Measurements from ENCODE around the gene ACOT11.

GRCh38 chr1:54600947-54601721 lies 53.1 kb downstream of the ACOT11 start:
- TF ChIP-seq EZH2 (IDR thresholded peaks at IDR 0.05; ENCODE audit: borderline replicate concordance, low read depth, low read length, severe bottlenecking) (no peak), CTCF (IDR thresholded peaks at IDR 0.05; ENCODE audit: borderline replicate concordance, extremely low read depth, low read length, poor library complexity, severe bottlenecking) (no peak)
